CD4-positive, alpha-beta T cell treated with Interleukin-21 for 1 hour (primary cell): ENCODE data around the gene TPRG1.
"Not testable (repeated sequence)": the region's sequence is repeated elsewhere in the genome, so short reads cannot be mapped to it uniquely, and the experiment has no call there.

Experiments used
- DNase-seq: peaks from one replicate; pipeline ENCODE4 v3.0.0-alpha.2; 2020

The TPRG1 gene

DNA sequence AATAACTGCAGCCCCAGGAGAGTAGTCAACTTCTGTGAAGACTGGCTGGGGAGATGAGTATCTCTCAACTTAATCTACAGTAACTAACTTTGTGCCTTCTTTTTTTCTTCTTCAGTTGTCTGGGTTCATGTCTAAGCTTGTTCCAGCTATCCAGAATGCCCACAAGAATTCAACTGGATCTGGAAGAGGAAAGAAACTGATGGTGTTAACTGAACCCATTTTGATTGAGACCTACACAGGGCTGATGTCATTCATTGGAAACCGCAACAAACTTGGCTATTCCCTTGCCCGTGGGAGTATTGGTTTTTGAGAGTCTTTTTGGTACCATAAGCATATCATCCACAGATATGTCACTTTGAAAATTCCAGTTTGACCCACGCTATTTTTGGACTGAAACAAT lies 148.7 kb downstream of the TPRG1 start:
- no peak for DNase-seq

DNA sequence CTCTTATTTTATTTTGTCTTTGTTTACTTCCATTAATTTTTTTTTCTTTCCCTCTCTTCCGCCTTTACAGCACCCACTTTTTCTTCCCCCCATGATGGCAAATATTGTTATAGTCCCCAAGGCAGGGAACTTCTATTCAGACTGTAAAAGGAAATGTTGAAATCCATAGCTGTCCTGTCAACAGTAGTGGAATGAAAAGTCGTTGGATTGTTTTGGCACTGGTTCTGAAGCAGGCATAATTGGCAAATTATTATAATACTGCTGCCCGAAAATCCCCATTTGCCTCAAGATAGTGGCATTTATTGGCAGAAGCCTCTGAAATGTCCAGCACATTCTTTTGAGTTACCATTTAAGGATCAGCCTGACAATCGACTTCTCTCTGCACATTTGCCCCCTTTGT lies 150.6 kb downstream of the TPRG1 start:
- no peak for DNase-seq

DNA sequence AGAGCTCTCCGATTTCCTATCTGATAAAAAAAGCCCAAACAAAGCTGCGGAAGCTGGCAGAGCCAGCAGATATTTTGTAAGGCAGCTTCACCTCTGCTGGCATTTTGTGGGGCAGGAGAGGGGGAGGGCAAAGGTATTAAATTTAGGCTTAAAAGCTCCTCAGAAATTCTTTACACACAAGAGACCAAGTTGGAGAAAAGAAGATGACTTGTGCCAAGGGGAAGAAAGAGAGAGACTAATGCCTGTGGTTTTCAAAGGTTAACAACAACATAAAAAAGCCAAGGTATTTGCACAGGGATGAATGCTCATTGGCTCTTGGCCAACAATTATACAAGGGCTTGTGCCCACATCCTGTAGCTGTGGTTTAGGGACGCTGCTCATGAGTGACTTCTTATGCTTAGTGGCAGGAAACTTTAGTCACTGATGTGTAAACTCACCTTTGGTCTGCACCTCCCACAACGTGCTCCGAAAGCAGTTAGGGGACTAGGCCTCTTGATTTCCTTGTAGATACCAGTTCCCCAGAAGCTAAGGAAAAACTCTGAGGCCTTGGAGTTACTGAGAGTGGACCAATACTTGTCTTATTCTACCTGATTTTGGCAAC lies 152.9 kb downstream of the TPRG1 start:
- DNase-seq: peak; percentile 89

DNA sequence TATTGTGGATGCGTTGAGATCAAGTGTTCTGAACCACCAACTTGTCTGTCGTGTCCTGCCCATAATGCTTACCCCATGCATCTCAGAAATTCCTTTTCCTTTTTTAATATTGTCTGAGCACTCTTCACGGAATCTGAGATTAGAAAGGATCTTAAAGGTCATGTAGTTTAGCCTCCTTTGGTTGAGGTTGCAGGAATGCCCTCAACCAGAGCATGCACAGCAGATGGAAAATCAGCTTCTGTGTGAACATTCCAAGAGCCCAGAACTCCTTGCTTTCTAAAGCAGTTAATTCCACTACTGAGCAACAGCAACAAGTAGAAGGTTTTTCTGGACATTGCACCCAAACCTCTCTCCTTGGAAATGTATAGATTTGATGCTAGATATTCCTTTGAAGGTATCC lies 153.7 kb downstream of the TPRG1 start:
- no peak for DNase-seq

DNA sequence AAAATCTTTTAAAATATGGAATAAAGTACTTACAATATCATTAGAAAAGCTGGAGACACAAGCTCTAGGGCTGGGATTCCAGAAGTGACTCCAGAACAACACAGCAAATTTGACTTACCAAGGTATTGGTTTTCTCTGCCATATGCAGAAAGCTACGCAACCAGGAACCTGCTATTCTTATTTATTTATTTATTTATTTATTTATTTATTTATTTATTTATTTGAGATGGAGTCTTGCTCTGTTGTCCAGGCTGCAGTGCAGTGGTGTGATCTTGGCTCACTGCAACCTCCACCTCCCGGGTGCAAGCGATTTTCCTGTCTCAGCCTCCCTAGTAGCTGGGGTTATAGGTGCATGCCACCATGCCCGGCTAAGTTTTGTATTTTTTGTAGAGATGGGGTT lies 157.9 kb downstream of the TPRG1 start:
- DNase-seq: not testable (repeated sequence)

DNA sequence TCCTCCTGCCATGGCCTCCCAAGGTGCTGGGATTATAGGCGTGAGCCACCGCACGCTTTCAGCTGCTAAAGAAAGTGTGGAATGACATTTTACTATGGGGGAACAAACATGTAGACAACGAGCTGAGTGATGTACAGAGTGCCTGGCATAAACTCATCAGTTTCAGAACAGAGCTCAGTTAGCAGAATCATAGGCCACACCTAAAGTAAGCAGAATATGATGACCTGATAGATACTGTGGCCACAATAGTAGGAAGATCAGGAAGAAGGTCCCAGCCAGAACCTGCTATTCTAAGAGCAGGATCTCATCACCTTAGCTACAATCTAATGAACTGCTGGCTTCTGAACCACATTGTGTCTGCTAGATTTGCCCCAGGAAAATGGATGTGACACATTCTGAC lies 158.3 kb downstream of the TPRG1 start:
- no peak for DNase-seq

DNA sequence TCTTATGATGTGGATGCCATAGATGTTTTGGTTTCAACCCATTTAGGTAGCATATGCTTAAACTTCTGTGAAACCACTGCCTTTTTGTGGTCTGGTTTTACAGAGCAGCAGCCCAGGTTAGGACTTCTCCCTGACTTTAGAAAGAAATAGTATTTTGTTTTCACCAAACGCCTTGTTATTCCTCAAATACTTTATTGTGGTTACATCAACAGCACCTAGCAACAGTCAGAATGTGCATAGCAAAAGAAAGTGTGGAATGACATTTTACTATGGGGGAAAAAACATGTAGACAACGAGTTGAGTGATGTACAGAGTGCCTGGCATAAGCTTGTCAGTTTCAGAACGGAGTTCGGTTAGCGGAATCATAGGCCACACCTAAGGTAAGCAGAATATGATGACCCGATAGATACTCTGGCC lies 159.2 kb downstream of the TPRG1 start:
- peak; percentile 5 for DNase-seq

DNA sequence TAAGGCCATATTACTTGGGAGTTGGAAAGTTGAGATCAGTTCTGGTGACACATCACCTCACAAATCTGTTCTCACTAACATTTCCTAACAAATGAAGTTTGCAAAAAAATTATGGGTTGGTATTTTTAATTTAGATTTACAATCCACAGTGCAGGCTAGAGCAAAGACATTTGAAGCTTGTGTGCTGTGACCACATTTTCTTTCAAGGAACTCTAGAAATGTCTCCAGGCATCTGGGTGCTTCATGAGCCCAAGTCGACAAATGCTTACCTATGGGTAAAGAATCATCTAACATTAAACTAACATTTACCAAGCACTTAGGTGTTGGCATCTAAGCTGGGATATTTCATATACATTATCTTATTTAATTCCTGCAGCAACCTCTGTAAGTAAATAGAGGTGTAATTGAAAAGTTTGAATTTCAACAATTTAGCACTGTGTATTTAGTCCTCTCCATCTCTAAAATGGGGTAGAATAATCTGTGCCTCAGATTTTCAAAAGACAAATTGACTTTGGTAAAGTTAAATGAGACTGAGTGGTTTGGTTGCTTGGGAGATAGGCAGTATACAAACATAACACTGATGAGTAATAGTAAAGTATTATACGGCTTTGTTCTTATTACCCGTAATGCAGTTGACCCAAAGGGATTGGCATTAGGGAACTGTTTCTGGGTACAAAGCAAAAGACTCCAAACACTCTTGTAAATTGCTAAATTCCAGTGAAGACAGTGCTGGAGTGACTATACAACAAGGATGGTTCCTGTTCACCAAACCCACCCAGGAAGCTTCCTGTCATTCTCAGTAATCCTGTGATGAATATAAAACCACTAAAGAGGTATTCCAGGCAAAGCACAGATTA lies 162.5 kb downstream of the TPRG1 start:
- DNase-seq: no peak

DNA sequence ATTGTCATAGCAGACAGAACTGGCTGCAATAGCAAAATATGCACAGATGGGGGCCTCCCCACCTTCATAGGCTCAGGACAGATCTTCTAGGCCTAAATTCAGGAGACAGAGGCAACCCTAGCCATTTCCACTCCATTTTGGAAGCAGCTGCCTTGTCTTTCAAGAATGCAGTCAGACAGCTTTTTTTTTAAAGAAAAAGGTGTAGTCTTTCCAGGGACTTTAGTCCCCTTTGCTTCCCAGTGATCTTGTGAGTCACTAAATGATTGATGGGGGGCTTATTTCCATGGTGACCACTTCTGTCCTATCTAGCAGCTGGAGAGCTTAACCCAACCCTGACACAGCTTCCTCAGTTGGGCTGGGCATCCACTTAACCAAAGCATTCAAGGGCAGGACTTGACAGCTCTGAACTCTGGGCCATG lies 165.9 kb downstream of the TPRG1 start:
- DNase-seq: no peak

DNA sequence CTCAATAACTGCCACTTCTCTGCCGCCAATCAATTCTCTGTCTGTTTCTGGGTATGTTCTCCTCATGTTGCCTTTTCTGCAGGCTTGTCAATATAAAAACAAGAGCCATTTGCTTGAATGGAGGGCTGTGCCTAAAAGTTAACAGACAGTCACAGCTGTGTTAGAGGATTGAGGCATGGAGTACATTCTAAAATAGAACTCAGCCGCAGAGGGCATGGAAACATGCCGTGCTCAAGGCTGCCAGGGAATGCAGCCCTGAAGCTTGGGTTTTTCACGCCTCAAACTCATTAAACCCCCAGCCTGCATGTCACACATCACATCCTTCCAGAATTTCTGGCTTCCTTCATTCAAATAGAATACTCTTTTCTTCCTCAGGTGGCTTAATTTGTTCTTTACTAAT lies 166.6 kb downstream of the TPRG1 start:
- no peak for DNase-seq

DNA sequence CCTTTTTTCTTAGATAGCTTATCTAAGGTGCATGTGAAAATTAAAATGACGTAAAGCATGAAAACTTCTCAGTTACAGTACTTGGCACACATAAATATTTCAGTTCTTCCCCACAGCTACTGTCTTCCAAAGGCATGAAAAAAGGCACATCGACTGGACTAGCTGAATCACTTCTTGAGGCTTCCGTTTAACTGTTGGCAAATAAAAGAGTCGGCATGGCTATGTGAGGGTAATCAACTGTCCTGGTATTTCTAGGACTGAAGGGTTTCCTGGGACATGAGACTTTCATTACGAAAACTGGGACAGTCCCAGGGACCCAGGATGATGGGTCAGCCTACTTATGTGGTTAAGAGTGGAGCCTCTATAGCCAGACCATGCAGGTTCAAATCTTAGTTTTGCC lies 168.2 kb downstream of the TPRG1 start:
- no peak for DNase-seq

DNA sequence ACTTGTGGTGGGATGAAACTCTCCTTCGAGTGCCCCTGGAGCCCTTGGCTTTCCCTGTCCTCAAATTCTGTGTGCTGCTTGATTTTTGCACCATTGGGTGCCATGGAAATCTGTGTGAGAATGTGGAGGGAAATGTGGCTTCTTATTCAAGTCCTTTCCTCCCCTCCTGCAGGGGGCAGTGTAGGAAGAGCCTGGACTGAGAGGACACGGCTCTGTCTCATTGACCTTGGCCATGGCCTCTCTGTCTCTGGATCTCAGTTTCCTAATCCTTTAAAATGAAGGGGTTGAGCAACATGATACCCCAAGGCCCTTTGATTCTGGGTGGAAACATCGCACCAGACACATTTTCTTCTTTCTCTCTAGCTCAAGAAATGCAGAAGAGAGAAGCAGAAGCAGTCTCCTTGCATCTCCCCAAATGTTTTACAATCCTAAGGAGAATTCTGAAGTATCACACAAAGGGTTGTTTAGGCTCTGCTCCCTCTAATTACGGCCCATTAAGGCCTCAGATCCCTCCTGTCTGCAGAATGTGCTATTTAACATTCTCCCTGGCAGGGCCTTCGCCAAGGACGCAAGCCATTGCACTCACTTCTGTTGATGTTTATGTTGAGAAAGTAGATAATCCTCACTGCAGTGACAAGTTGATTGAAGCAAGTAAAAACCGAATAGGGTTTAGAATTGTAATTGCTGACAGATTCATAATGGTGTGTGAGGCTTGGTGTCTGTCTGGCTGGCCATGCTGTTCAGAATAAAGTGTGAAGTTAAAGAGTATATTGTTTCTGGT lies 169.1 kb downstream of the TPRG1 start:
- no peak for DNase-seq

DNA sequence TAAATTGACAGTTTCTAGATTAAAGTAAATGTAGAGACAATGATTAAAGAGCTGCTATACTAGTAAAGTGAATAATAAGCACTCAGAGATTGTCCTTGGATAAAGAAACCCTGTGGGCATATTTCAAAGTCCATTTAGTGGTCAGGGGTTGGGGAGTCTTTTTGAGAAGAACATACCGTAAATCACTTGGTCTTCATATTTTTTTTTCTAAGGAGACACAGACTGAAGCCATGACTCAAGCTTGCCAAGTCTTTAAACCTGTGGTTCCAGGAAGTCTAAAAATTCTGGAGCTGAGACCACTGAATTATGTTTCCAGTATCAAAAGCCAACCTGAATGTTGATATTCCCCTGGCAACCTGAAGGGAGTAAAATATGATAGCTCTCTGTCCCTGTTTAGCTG lies 171.0 kb downstream of the TPRG1 start:
- DNase-seq: no peak

DNA sequence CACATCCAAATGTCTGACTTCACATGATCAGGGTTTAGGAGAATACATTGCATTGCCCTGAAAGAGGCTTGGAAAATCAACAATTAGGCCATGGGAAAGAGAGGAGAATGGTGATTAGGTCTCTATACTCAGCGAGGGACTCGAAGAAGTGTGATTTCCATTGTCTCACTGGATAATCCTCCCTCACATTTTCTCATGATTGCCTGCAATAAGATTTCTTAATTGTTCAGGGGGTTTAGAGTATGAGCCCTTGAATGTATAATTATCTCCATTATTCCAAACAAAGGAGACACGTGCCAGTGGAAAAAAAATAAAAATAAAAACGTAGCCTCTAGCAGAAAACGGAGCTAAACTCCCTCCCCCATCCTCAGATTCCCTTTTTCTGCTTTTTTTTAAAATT lies 173.2 kb downstream of the TPRG1 start:
- DNase-seq: no peak

DNA sequence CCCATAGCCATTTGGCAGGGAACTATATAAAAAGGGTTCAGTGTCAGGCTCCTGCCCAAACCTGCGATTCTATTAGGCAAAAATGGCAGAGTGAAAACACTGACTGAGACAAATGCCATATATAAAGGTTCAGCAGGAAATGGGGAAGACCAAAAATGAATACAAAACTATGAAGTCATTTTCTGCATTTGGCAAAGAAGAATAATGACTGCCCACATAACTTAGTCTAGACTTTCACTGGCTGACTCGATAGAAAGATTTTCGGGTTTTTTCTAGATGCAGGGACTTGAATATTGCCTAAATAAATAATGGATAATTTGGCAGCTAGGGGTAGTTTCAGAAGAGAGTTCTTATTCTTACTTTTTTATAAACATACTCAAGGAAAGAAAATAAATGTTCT lies 178.0 kb downstream of the TPRG1 start:
- DNase-seq: no peak

DNA sequence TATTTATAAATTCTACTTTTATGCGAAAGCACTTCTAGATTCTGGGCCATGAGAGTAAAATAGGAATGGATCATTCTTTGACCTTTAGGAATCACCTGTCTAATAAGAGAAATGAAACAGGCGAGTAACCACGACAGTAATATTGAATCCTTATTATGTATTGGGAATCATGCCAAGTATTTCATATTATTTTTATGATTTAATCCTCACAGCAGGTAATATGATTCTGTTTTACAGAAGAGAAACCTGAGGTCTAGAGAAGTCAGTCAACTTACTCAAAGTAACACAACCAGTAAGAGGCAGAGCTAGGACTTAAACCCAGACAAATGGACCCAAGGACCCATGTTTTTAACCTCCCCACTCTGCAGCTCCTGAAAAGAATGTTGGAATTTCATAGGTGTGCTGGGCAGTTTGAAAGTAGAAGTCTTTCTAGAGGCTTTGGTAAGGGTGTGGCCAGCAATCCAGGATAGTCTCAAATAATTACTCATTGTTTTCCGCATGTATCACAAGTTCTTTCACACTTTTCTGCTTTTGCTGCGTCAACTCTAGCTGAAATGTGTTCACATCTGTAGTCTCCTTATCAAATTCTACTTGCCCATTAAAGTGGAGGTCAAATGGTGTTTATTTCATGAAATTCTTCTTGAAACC lies 181.7 kb downstream of the TPRG1 start:
- DNase-seq: no peak

DNA sequence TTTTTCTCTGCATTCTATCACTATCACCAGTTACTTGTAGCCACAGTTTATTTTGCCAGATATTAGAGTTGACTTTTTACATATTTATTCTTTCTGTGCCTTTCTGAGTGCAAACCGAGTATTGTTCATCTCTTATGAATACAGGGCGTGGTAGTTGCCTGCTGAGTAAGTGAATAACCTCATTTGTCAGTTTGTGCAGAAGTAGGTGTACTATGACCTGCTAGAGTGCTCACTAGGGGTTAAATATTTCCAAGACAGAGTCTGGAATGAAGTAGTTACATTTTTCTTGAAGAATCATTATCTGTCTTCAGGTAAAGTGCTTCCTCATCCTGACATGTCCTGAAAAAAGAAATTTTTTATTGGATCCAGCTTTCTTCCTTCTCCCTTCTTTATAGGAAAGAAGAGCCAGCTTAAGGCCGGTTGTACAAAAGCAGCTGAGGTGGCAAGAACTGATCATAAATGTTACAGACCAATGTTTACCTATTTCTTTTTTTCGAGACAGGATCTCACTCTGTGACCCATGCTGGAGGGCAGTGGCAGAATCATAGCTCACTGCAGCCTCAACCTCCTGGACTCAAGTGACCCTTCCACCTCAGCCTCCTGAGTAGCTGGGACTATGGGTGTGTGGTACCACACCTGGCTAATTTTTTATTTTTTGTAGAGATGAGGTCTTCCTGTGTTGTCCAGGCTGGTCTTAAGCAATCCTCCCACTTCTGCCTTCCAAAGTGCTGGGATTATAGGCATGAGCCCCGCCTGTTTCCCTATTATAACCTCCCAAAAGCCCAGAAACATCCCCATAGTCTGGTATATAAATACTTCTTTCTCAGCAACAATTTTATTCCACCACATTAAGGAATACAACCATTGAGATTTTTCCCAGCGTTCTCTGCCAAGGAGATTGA lies 182.5 kb downstream of the TPRG1 start:
- DNase-seq: no peak

DNA sequence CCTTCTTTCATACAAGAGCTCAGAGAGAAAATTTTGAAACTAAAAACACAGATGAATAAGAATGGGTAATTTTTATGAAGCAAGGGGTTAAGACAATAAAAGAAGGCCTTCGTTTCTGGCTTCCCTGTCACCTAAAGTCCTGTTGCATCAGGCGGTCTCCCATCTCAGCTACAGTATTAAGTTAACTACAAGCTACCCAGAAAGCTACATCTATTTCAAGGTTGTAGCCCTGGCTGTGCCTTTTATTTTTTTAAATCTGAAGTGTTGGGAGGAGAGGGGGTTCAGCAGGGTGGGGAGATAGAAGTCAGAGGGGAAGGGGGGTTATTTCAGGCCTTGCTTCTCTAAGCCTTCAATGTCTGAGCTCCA lies 183.3 kb downstream of the TPRG1 start:
- DNase-seq: no peak

DNA sequence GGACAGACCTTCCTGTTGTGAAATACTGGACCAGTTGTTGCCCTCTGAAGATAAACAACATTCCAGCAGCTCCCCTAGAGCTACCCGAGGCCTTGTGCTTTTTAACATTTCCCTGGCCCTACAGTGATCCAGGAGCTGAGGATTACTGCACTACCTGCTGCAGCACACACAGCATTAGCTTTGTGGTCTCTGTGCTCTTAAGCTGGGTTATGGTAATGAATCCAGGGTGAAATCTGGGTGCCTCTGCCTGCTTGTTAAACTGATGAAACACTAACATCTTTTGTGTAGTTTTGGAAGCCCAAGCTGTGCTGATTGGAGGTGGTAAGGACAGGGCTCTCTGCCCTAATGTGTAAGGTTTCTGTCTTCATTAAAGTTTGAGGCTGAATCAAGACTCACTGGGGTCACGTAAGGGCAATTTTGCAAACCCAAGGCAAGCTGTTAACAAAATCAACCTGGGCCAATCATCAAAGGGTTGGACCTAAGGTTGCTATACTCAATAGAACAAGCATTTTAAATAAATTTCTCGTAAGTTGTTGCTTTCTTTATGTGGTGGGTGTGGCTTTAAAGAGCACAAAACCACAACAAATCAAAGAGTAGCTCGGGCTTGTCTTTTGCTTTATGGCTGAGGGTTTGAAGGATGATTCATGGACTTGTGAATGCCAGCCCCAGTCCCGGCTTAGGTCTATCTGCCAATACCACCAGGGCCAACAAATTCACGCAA lies 183.9 kb downstream of the TPRG1 start:
- DNase-seq: peak; percentile 66

DNA sequence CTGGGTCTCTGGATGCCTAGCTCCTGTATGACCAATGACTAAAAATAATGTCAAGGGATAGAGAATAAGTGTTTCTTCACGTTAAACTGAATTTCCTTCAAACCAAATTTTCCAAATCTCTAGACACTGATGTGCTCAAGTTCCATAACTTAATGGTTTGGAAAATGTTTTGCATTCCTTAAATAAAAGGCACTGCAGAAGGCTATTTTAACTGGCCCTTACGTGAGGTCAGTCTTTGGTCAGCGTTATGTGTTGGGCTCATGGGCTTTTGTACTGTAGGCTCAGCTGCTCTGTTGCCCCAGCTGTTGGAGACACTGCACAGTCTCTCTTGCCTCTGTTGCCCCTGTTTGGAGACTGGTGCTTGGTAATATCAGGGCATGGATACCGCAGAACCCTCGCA lies 188.5 kb downstream of the TPRG1 start:
- DNase-seq: no peak

DNA sequence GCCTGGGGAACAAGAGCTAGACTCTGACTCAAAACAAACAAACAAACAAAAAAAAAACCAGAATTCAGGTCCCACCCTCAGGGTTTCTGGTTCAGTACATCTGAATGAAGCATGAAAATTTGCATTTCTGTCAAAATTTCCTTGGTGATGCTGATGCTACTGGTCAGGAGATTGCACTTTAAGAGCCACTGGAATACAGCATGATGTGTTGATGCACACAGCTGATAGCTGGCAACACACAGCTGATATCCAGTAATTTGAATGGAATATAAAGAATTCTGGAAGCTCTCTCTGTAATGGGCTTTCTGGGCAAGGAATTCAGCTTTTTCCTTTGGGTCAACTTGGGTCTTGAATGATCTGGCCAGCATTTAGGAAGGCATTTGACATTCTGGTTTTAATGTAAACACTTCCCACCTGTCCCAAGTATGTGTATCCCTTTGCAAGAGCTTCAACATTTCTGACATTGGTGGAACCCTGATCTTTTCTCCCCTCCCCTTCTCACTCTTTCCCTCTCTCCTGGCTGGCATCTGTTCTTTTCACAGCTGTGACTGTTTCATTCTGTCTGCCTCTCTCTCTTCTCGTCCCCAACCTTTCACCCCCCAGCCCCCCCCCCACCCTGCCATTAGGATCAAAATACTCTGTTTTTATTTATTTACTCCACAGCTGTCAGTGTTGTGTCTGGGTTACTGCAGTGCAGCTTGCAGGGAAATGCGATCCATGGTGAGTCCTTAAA lies 189.5 kb downstream of the TPRG1 start:
- DNase-seq: no peak
